AG09319 (cell line): ENCODE results near the gene SGIP1.

Experiments used
- DNase-seq: peaks from one replicate; pipeline ENCODE4 v3.0.0-alpha.2; 2010; ENCODE audit warnings: low read depth; ENCODE audit errors: extremely low read depth
- CTCF ChIP-seq: IDR thresholded peaks from 2 replicates; pipeline ENCODE4 v1.5.1; 2011; ENCODE audit warnings: low read depth, mild to moderate bottlenecking, inconsistent platforms, low read length, moderate library complexity

The SGIP1 gene

GRCh38 chr1:66687358-66687757 lies 153.4 kb downstream of the SGIP1 start:
- DNase-seq, result no peak
- no peak for TF ChIP-seq CTCF

- no peak for TF ChIP-seq CTCF
These were observed 156.9 kb downstream of the SGIP1 start for GRCh38 chr1:66690666-66691381.

GRCh38 chr1:66692681-66693080 lies 158.7 kb downstream of the SGIP1 start:
- TF ChIP-seq CTCF, result no peak
- no peak for DNase-seq

More at GRCh38 chr1:66690666-66691381, 156.9 kb downstream of the SGIP1 start:
- no peak for DNase-seq

GRCh38 chr1:66693856-66694255 lies 159.9 kb downstream of the SGIP1 start:
- DNase-seq, result no peak
- TF ChIP-seq CTCF, result no peak

GRCh38 chr1:66695116-66695515 lies 161.2 kb downstream of the SGIP1 start:
- DNase-seq, result no peak
- TF ChIP-seq CTCF, result no peak

- DNase-seq, result no peak
- no peak for TF ChIP-seq CTCF
These were observed 162.8 kb downstream of the SGIP1 start for GRCh38 chr1:66696771-66697170.

- TF ChIP-seq CTCF, result no peak
- no peak for DNase-seq
These were observed 165.3 kb downstream of the SGIP1 start for GRCh38 chr1:66699213-66699612.
